ENCODE measurements around the gene PARP12.

DNA sequence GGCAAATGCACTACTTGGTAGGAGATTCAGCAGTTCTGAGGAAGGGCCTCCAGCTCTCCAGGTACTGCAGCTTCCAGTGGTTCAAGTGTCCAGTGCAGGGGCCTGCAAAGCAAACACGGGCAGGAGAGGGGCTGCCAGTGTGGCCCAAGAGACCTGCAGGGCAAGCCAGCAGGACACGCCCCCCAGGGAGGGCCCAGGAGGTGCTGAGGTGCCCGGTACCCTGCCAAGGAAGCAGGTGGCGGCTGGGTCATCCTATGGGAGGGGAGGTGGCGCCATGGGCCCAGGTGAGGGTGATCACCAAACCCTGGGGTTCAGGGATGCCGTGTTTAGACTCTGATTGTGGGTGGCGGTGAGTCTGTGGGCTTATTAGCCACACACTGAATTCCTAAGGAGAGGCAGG is 45.7 kb downstream of the PARP12 start:
- TF ChIP-seq, protein P1, sequence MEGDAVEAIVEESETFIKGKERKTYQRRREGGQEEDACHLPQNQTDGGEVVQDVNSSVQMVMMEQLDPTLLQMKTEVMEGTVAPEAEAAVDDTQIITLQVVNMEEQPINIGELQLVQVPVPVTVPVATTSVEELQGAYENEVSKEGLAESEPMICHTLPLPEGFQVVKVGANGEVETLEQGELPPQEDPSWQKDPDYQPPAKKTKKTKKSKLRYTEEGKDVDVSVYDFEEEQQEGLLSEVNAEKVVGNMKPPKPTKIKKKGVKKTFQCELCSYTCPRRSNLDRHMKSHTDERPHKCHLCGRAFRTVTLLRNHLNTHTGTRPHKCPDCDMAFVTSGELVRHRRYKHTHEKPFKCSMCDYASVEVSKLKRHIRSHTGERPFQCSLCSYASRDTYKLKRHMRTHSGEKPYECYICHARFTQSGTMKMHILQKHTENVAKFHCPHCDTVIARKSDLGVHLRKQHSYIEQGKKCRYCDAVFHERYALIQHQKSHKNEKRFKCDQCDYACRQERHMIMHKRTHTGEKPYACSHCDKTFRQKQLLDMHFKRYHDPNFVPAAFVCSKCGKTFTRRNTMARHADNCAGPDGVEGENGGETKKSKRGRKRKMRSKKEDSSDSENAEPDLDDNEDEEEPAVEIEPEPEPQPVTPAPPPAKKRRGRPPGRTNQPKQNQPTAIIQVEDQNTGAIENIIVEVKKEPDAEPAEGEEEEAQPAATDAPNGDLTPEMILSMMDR (IDR thresholded peaks at IDR 0.05): no peak
- no peak for TF ChIP-seq POLR2A (IDR thresholded peaks at IDR 0.05)
